ENCODE data around the gene NDFIP1. TPM values are rescaled to one million over a fixed set of nuclear protein-coding genes. Genes with fewer than 3 reads are reported as not detected.
"Not testable (repeated sequence)": the region's sequence is repeated elsewhere in the genome, so short reads cannot be mapped to it uniquely, and the experiment has no call there.

Gene NDFIP1
- total RNA-seq, 1 donor from 2014 or later, result 70.5 TPM

DNA sequence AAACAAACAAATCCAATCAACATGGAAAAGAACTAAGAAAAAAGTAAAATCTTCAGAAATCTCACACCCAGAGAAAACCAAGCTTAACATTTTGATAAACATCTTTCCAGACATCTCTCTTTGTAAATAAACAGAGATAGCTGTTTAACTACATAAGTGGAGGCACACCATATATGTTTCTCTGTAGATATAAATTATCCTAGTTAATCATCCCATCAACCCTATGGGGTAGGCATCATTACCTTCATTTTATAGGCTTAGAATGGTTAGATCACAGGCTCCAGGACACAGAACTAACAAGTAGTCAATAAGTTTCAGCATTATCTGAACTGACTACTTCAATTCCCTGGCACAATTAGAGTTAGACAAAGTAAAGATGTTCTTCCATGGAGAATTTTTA lies 22.4 kb upstream of the NDFIP1 start:
- DNase-seq (no peak), ATAC-seq (no peak)
- H3K27me3 ChIP-seq (ENCODE audit: low read depth), result no peaks in the 10 kb centered on the region
- intact Hi-C loops (cut with DNase I), result no loop called here
- no peak overlapping the region for H3K27ac ChIP-seq
- no peaks in the 10 kb centered on the region for H3K36me3 ChIP-seq
- no peak overlapping the region for H3K4me3 ChIP-seq
- no peaks in the 10 kb centered on the region for H3K9me3 ChIP-seq
- TF ChIP-seq, protein P1, sequence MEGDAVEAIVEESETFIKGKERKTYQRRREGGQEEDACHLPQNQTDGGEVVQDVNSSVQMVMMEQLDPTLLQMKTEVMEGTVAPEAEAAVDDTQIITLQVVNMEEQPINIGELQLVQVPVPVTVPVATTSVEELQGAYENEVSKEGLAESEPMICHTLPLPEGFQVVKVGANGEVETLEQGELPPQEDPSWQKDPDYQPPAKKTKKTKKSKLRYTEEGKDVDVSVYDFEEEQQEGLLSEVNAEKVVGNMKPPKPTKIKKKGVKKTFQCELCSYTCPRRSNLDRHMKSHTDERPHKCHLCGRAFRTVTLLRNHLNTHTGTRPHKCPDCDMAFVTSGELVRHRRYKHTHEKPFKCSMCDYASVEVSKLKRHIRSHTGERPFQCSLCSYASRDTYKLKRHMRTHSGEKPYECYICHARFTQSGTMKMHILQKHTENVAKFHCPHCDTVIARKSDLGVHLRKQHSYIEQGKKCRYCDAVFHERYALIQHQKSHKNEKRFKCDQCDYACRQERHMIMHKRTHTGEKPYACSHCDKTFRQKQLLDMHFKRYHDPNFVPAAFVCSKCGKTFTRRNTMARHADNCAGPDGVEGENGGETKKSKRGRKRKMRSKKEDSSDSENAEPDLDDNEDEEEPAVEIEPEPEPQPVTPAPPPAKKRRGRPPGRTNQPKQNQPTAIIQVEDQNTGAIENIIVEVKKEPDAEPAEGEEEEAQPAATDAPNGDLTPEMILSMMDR (IDR thresholded peaks at IDR 0.05), result no peak
- H3K4me1 ChIP-seq, result no peaks in the 10 kb centered on the region

DNA sequence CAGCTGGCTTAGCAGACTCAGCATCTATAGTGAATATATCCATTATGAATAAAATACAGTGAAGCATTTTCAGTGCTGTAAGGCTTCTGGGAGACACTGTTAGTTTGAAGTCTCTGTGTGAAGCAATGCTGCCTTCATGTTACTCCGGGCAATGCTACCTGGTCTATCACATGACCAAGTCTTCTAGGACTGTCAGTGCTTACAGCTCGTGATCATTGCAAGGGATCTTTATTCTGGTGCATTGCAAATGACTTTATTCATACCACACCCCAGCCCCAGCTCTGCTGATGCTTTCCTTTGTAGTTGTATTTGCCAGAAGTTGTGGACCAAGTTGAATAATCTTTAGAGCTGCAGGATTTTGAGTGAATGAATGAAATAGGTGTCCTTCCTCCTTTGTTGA lies 21.9 kb upstream of the NDFIP1 start:
- no peak for ATAC-seq
- no peak overlapping the region for H3K27ac ChIP-seq
- intact Hi-C loops (cut with DNase I), result no loop called here

DNA sequence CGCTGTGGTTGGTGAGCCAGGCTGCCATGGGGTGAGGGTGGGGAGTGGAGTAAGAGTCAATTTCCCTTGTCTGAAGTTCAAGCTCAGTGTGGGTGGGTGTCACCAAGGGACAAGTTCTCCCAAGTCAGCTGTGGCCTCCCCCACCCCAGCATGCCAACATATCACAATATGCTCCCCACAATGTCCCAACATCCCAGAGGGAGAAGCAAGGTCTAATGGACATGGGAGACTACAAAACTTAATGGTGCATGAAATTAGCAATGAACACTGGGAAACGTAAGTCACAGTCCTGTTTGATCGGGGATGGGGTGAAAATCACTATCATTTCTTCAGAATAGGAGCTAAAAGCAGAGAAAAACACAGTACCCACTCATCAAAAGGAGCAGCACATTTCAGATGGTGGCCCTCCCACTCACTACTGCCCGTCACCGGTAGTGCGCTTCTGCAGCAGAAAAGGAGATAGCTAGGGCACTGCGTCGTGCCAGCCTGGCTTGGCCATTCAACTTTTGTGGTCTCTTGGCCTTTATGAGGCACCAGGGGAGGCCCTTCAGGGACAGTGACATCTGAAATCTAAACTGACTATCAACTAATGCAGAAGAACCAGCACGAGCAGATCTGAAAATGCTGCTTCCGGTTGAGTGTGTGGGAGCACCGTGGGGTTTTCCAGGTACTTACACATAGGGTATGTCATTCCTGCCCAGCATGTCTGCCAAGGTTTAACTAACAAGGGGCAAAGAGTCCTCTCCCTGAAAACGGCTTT lies 20.5 kb upstream of the NDFIP1 start:
- no peak overlapping the region for H3K4me3 ChIP-seq
- no peaks in the 10 kb centered on the region for H3K9me3 ChIP-seq
- ATAC-seq (no peak), DNase-seq (no peak)
- no peaks in the 10 kb centered on the region for H3K36me3 ChIP-seq
- no peak overlapping the region for H3K27ac ChIP-seq
- H3K4me1 ChIP-seq, result no peaks in the 10 kb centered on the region
- intact Hi-C loops (cut with DNase I), result no loop called here
- TF ChIP-seq, protein P1 (IDR thresholded peaks at IDR 0.05), result no peak
- H3K27me3 ChIP-seq (ENCODE audit: low read depth), result no peaks in the 10 kb centered on the region

More for the DNA sequence above, 21.9 kb upstream of the NDFIP1 start:
- Histone ChIP-seq H3K36me3 (no peaks in the 10 kb centered on the region), H3K4me1 (no peaks in the 10 kb centered on the region), H3K27me3 (ENCODE audit: low read depth) (no peaks in the 10 kb centered on the region), H3K4me3 (no peak overlapping the region), H3K9me3 (no peaks in the 10 kb centered on the region)
- DNase-seq, result no peak
- TF ChIP-seq, protein P1 (IDR thresholded peaks at IDR 0.05), result no peak

DNA sequence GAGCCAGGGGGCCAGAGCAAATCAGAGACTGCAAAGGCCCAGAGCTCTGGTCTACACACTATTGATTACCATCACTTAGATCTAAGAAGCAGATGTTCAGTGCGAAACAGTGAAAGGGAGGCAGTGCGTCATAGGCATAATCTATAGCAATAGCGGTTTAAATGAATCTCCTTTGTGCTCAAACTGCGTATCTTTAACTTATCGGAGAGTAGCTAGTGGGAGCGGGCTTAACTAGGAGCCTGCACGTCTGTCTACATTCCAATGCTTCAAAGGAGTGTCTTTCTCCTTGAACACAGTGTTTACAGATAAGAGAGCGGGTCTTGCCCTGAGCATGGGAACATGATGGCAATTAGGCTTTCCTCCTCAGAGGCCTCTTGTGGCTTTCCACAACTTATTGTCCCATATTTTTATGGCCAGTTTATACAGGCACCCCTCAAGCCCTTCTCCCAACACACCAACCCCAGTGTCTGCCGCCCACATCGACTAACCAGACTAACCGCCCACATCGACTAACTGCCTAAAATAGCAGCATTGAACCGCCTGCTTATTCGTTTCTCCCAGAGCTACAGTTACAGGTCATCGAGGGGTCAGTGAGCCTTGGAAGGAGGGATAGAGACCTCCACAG lies 19.6 kb upstream of the NDFIP1 start:
- H3K9me3 ChIP-seq; H3K36me3 ChIP-seq; H3K4me1 ChIP-seq; DNase-seq; H3K27ac ChIP-seq; ATAC-seq; H3K27me3 ChIP-seq (ENCODE audit: low read depth); intact Hi-C loops (cut with DNase I); H3K4me3 ChIP-seq: not testable (repeated sequence)

DNA sequence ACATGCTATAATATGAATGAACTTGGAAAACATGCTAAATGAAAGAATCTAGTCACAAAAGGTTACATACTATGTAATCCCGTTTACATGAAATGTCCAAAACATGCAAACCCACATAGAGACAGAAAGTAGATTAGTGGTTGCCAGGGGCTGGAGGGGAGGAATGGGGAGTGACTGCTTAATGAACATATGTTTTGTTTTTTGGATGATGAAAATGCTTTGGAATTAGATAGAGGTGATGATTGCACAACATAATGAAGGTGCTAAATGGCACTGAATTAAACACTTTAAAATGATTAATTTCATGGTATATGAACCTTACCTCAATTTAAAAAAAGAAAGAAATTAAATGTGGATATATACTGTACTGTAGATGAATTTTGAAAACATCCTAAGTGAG lies 17.6 kb upstream of the NDFIP1 start:
- H3K27me3 ChIP-seq (ENCODE audit: low read depth), result no peaks in the 10 kb centered on the region
- intact Hi-C loops (cut with DNase I), result no loop called here
- no peaks in the 10 kb centered on the region for H3K36me3 ChIP-seq
- no peak for DNase-seq
- TF ChIP-seq, protein P1 (IDR thresholded peaks at IDR 0.05), result no peak
- H3K9me3 ChIP-seq, result no peaks in the 10 kb centered on the region
- H3K27ac ChIP-seq, result no peak overlapping the region
- no peak for ATAC-seq
- no peak overlapping the region for H3K4me3 ChIP-seq
- peaks cover 4% of the 10 kb centered on the region for H3K4me1 ChIP-seq

DNA sequence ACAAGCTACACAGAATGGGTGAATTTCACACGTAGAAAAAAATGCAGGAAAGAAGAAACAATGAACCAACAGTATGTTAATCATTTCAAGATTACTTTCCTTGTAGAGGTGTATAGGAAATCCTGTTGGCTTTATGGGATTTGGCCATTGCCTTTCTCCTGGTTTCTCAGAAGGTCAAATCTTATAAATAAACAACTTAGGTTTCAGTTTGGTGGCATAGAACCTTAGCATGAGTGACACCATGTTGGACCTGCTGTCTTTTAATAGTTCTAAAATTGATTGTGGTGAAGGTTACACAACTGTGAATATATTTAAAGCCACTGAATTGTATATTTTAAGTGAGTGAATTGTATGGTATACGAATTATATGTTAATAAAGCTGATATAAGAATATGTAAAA lies 16.7 kb upstream of the NDFIP1 start:
- intact Hi-C loops (cut with DNase I), result no loop called here

More for the DNA sequence above, 16.7 kb upstream of the NDFIP1 start:
- DNase-seq (no peak), ATAC-seq (no peak)
- TF ChIP-seq, protein P1 (IDR thresholded peaks at IDR 0.05), result no peak
- no peak overlapping the region for H3K4me3 ChIP-seq
- H3K27ac ChIP-seq, result no peak overlapping the region
- peaks cover 6% of the 10 kb centered on the region for H3K4me1 ChIP-seq
- no peaks in the 10 kb centered on the region for H3K9me3 ChIP-seq
- no peaks in the 10 kb centered on the region for H3K36me3 ChIP-seq
- no peaks in the 10 kb centered on the region for H3K27me3 ChIP-seq (ENCODE audit: low read depth)
